ENCODE measurements around the gene PJA1.

Gene PJA1

GRCh38 chrX:69128588-69128987 is 36.7 kb downstream of the PJA1 start:
- H2AFZ ChIP-seq (ENCODE audit: low read length, unreplicated experiment): peak overlapping the region; percentile 75
- H3K27me3 ChIP-seq (ENCODE audit: insufficient read depth, low read length): no peaks in the 10 kb centered on the region
- no peak overlapping the region for H3K27ac ChIP-seq (ENCODE audit: low read depth, low read length)
- no peaks in the 10 kb centered on the region for H3K4me1 ChIP-seq (ENCODE audit: control insufficient read depth, insufficient read depth, low read length, unreplicated experiment)
- H3K4me3 ChIP-seq (ENCODE audit: low read depth, low read length): peak overlapping the region; percentile 59; the same call in 1 of the 2 replicates
- no peaks in the 10 kb centered on the region for H3K79me2 ChIP-seq (ENCODE audit: control insufficient read depth, insufficient read depth, low read length, unreplicated experiment)
- no peaks in the 10 kb centered on the region for H3K36me3 ChIP-seq (ENCODE audit: insufficient read depth, low read length)

GRCh38 chrX:69127466-69127865 is 37.8 kb downstream of the PJA1 start:
- Histone ChIP-seq H2AFZ (ENCODE audit: low read length, unreplicated experiment) (no peak overlapping the region), H3K4me3 (ENCODE audit: low read depth, low read length) (no peak overlapping the region), H3K36me3 (ENCODE audit: insufficient read depth, low read length) (no peaks in the 10 kb centered on the region), H3K27ac (ENCODE audit: low read depth, low read length) (no peak overlapping the region), H3K79me2 (ENCODE audit: control insufficient read depth, insufficient read depth, low read length, unreplicated experiment) (no peaks in the 10 kb centered on the region), H3K4me1 (ENCODE audit: control insufficient read depth, insufficient read depth, low read length, unreplicated experiment) (no peaks in the 10 kb centered on the region), H3K27me3 (ENCODE audit: insufficient read depth, low read length) (no peaks in the 10 kb centered on the region)

GRCh38 chrX:69126642-69127041 is 38.6 kb downstream of the PJA1 start:
- no peak overlapping the region for H3K27ac ChIP-seq (ENCODE audit: low read depth, low read length)
- H2AFZ ChIP-seq (ENCODE audit: low read length, unreplicated experiment): no peak overlapping the region
- H3K4me1 ChIP-seq (ENCODE audit: control insufficient read depth, insufficient read depth, low read length, unreplicated experiment): no peaks in the 10 kb centered on the region

GRCh38 chrX:69125094-69125493 is 40.2 kb downstream of the PJA1 start:
- no peak overlapping the region for H3K27ac ChIP-seq (ENCODE audit: low read depth, low read length)

More at GRCh38 chrX:69126642-69127041, 38.6 kb downstream of the PJA1 start:
- H3K4me3 ChIP-seq (ENCODE audit: low read depth, low read length): no peak overlapping the region
- H3K36me3 ChIP-seq (ENCODE audit: insufficient read depth, low read length): no peaks in the 10 kb centered on the region
- no peaks in the 10 kb centered on the region for H3K79me2 ChIP-seq (ENCODE audit: control insufficient read depth, insufficient read depth, low read length, unreplicated experiment)
- no peaks in the 10 kb centered on the region for H3K27me3 ChIP-seq (ENCODE audit: insufficient read depth, low read length)

GRCh38 chrX:69124108-69124507 is 41.1 kb downstream of the PJA1 start:
- no peaks in the 10 kb centered on the region for H3K4me1 ChIP-seq (ENCODE audit: control insufficient read depth, insufficient read depth, low read length, unreplicated experiment)
- H3K27me3 ChIP-seq (ENCODE audit: insufficient read depth, low read length): no peaks in the 10 kb centered on the region
- no peaks in the 10 kb centered on the region for H3K36me3 ChIP-seq (ENCODE audit: insufficient read depth, low read length)
- no peak overlapping the region for H2AFZ ChIP-seq (ENCODE audit: low read length, unreplicated experiment)
- H3K27ac ChIP-seq (ENCODE audit: low read depth, low read length): no peak overlapping the region
- no peaks in the 10 kb centered on the region for H3K79me2 ChIP-seq (ENCODE audit: control insufficient read depth, insufficient read depth, low read length, unreplicated experiment)
- no peak overlapping the region for H3K4me3 ChIP-seq (ENCODE audit: low read depth, low read length)

More at GRCh38 chrX:69125094-69125493, 40.2 kb downstream of the PJA1 start:
- Histone ChIP-seq H3K4me1 (ENCODE audit: control insufficient read depth, insufficient read depth, low read length, unreplicated experiment) (no peaks in the 10 kb centered on the region), H3K36me3 (ENCODE audit: insufficient read depth, low read length) (no peaks in the 10 kb centered on the region), H3K27me3 (ENCODE audit: insufficient read depth, low read length) (no peaks in the 10 kb centered on the region), H3K79me2 (ENCODE audit: control insufficient read depth, insufficient read depth, low read length, unreplicated experiment) (no peaks in the 10 kb centered on the region), H2AFZ (ENCODE audit: low read length, unreplicated experiment) (no peak overlapping the region), H3K4me3 (ENCODE audit: low read depth, low read length) (no peak overlapping the region)

GRCh38 chrX:69123481-69123880 is 41.8 kb downstream of the PJA1 start:
- H3K79me2 ChIP-seq (ENCODE audit: control insufficient read depth, insufficient read depth, low read length, unreplicated experiment): no peaks in the 10 kb centered on the region
- no peaks in the 10 kb centered on the region for H3K27me3 ChIP-seq (ENCODE audit: insufficient read depth, low read length)
- H3K27ac ChIP-seq (ENCODE audit: low read depth, low read length): no peak overlapping the region
- no peak overlapping the region for H3K4me3 ChIP-seq (ENCODE audit: low read depth, low read length)
- H2AFZ ChIP-seq (ENCODE audit: low read length, unreplicated experiment): no peak overlapping the region
- H3K36me3 ChIP-seq (ENCODE audit: insufficient read depth, low read length): no peaks in the 10 kb centered on the region
- no peaks in the 10 kb centered on the region for H3K4me1 ChIP-seq (ENCODE audit: control insufficient read depth, insufficient read depth, low read length, unreplicated experiment)

GRCh38 chrX:69121321-69122000 is 43.8 kb downstream of the PJA1 start:
- Histone ChIP-seq H3K27ac (ENCODE audit: low read depth, low read length) (no peak overlapping the region), H3K27me3 (ENCODE audit: insufficient read depth, low read length) (no peaks in the 10 kb centered on the region), H3K36me3 (ENCODE audit: insufficient read depth, low read length) (no peaks in the 10 kb centered on the region), H3K79me2 (ENCODE audit: control insufficient read depth, insufficient read depth, low read length, unreplicated experiment) (no peaks in the 10 kb centered on the region), H3K4me3 (ENCODE audit: low read depth, low read length) (no peak overlapping the region), H2AFZ (ENCODE audit: low read length, unreplicated experiment) (no peak overlapping the region), H3K4me1 (ENCODE audit: control insufficient read depth, insufficient read depth, low read length, unreplicated experiment) (no peaks in the 10 kb centered on the region)

GRCh38 chrX:69120476-69120875 is 44.8 kb downstream of the PJA1 start:
- H3K36me3 ChIP-seq (ENCODE audit: insufficient read depth, low read length): no peaks in the 10 kb centered on the region
- H3K27me3 ChIP-seq (ENCODE audit: insufficient read depth, low read length): no peaks in the 10 kb centered on the region
- H3K4me3 ChIP-seq (ENCODE audit: low read depth, low read length): no peak overlapping the region
- H3K79me2 ChIP-seq (ENCODE audit: control insufficient read depth, insufficient read depth, low read length, unreplicated experiment): no peaks in the 10 kb centered on the region
- H3K4me1 ChIP-seq (ENCODE audit: control insufficient read depth, insufficient read depth, low read length, unreplicated experiment): no peaks in the 10 kb centered on the region
- no peak overlapping the region for H3K27ac ChIP-seq (ENCODE audit: low read depth, low read length)
- no peak overlapping the region for H2AFZ ChIP-seq (ENCODE audit: low read length, unreplicated experiment)

- no peaks in the 10 kb centered on the region for H3K4me1 ChIP-seq (ENCODE audit: control insufficient read depth, insufficient read depth, low read length, unreplicated experiment)
- H3K36me3 ChIP-seq (ENCODE audit: insufficient read depth, low read length): no peaks in the 10 kb centered on the region
Observed at GRCh38 chrX:69119122-69119521, 46.1 kb downstream of the PJA1 start.

GRCh38 chrX:69117876-69118526 is 47.3 kb downstream of the PJA1 start:
- Histone ChIP-seq H3K4me3 (ENCODE audit: low read depth, low read length) (no peak overlapping the region), H3K4me1 (ENCODE audit: control insufficient read depth, insufficient read depth, low read length, unreplicated experiment) (no peaks in the 10 kb centered on the region), H3K79me2 (ENCODE audit: control insufficient read depth, insufficient read depth, low read length, unreplicated experiment) (no peaks in the 10 kb centered on the region), H3K27ac (ENCODE audit: low read depth, low read length) (no peak overlapping the region), H3K27me3 (ENCODE audit: insufficient read depth, low read length) (no peaks in the 10 kb centered on the region), H2AFZ (ENCODE audit: low read length, unreplicated experiment) (no peak overlapping the region), H3K36me3 (ENCODE audit: insufficient read depth, low read length) (no peaks in the 10 kb centered on the region)

More at GRCh38 chrX:69119122-69119521, 46.1 kb downstream of the PJA1 start:
- Histone ChIP-seq H3K4me3 (ENCODE audit: low read depth, low read length) (no peak overlapping the region), H3K27me3 (ENCODE audit: insufficient read depth, low read length) (no peaks in the 10 kb centered on the region), H2AFZ (ENCODE audit: low read length, unreplicated experiment) (no peak overlapping the region), H3K27ac (ENCODE audit: low read depth, low read length) (no peak overlapping the region), H3K79me2 (ENCODE audit: control insufficient read depth, insufficient read depth, low read length, unreplicated experiment) (no peaks in the 10 kb centered on the region)

- Histone ChIP-seq H3K27me3 (ENCODE audit: insufficient read depth, low read length) (no peaks in the 10 kb centered on the region), H3K27ac (ENCODE audit: low read depth, low read length) (no peak overlapping the region), H3K79me2 (ENCODE audit: control insufficient read depth, insufficient read depth, low read length, unreplicated experiment) (no peaks in the 10 kb centered on the region), H3K36me3 (ENCODE audit: insufficient read depth, low read length) (no peaks in the 10 kb centered on the region), H3K4me3 (ENCODE audit: low read depth, low read length) (no peak overlapping the region), H2AFZ (ENCODE audit: low read length, unreplicated experiment) (no peak overlapping the region), H3K4me1 (ENCODE audit: control insufficient read depth, insufficient read depth, low read length, unreplicated experiment) (no peaks in the 10 kb centered on the region)
Observed at GRCh38 chrX:69116077-69116476, 49.2 kb downstream of the PJA1 start.

Data from ACC112 (cell line).